GM06990 (cell line): ENCODE data around the gene EIF3B.
"Not testable (repeated sequence)": the region's sequence is repeated elsewhere in the genome, so short reads cannot be mapped to it uniquely, and the experiment has no call there.

Experiments used
- DNase-seq: peaks from one replicate; pipeline ENCODE4 v3.0.0-alpha.2; 2011; ENCODE audit not compliant: insufficient read length; ENCODE audit errors: extremely low read depth
- H3K27me3 ChIP-seq: replicated peaks from 2 replicates; pipeline ENCODE4 v1.6.0; 2011; ENCODE audit warnings: low read length; ENCODE audit not compliant: control insufficient read depth, insufficient read depth
- H3K36me3 ChIP-seq: 2 replicates; pipeline ENCODE4 v1.5.1; 2011; ENCODE audit warnings: low read length; ENCODE audit not compliant: control insufficient read depth, insufficient read depth
- H3K4me3 ChIP-seq: replicated peaks from 2 replicates; pipeline ENCODE4 v1.5.1; 2011; ENCODE audit warnings: low read depth, mild to moderate bottlenecking, control low read depth, low read length
- CTCF ChIP-seq: IDR thresholded peaks from 2 replicates; pipeline ENCODE4 v1.5.1; 2011; ENCODE audit warnings: low read length, control low read depth, mild to moderate bottlenecking, inconsistent platforms; ENCODE audit not compliant: insufficient read depth, poor library complexity, severe bottlenecking

The EIF3B gene

GRCh38 chr7:2416063-2416462 lies 61.4 kb downstream of the EIF3B start:
- no peak for TF ChIP-seq CTCF
- Histone ChIP-seq H3K4me3 (no peak overlapping the region), H3K27me3 (no peaks in the 10 kb centered on the region), H3K36me3 (no peaks in the 10 kb centered on the region; the same call in none of the 2 replicates)
- DNase-seq, result no peak

GRCh38 chr7:2416650-2417049 lies 62.0 kb downstream of the EIF3B start:
- DNase-seq, result no peak
- Histone ChIP-seq H3K4me3 (no peak overlapping the region), H3K27me3 (no peaks in the 10 kb centered on the region), H3K36me3 (no peaks in the 10 kb centered on the region; the same call in none of the 2 replicates)
- no peak for TF ChIP-seq CTCF

- DNase-seq, result not testable (repeated sequence)
Measured at GRCh38 chr7:2417178-2417577, 62.6 kb downstream of the EIF3B start.

GRCh38 chr7:2417981-2418481 lies 63.4 kb downstream of the EIF3B start:
- Histone ChIP-seq H3K27me3 (no peaks in the 10 kb centered on the region), H3K36me3 (no peaks in the 10 kb centered on the region; the same call in none of the 2 replicates), H3K4me3 (no peak overlapping the region)
- no peak for TF ChIP-seq CTCF
- DNase-seq, result no peak

More at GRCh38 chr7:2417178-2417577, 62.6 kb downstream of the EIF3B start:
- H3K36me3 ChIP-seq, H3K27me3 ChIP-seq, H3K4me3 ChIP-seq: not testable (repeated sequence)

GRCh38 chr7:2420216-2420933 lies 65.7 kb downstream of the EIF3B start:
- Histone ChIP-seq H3K36me3 (no peaks in the 10 kb centered on the region; the same call in none of the 2 replicates), H3K4me3 (no peak overlapping the region), H3K27me3 (no peaks in the 10 kb centered on the region)
- DNase-seq, result no peak
- no peak for TF ChIP-seq CTCF

- no peak for DNase-seq
- Histone ChIP-seq H3K4me3 (no peak overlapping the region), H3K36me3 (no peaks in the 10 kb centered on the region; the same call in none of the 2 replicates), H3K27me3 (no peaks in the 10 kb centered on the region)
- TF ChIP-seq CTCF, result no peak
Measured at GRCh38 chr7:2421943-2422310, 67.3 kb downstream of the EIF3B start.
